Measurements from ENCODE around the gene CXCR4. TPM values are rescaled to one million over a fixed set of nuclear protein-coding genes. Genes with fewer than 3 reads are reported as not detected.
A peak's percentile ranks its signal among the peaks of the same experiment; 100 is the strongest.

Gene CXCR4
- total and polyA plus RNA-seq, 2 donors = 20.4 to 20.8 TPM

DNA sequence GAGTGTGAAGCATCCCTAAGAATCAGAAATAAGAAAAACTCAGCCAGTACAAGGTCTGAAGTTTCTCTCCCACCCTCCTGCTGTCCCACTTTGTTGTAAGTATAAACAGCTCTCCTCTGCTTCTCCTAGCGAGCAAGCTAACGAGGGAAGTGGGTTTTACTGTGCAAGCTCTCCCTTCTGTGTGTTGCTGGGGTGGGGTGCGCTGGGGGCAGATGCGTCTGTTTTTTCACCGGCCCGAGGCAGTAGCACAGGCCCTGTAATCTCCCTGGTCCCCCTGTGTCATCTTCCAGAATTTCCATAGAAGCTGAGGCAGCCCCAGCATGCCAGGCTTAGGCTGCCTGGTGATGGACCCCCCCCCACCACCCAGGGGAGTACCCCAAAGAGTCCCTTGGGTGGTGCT, 9.4 kb upstream of the CXCR4 start:
- Histone ChIP-seq H3K36me3 (ENCODE audit: insufficient read depth) (no peaks in the 10 kb centered on the region), H3K4me3 (ENCODE audit: low read depth, low read length) (no peak overlapping the region), H3K4me1 (ENCODE audit: insufficient read depth) (no peaks in the 10 kb centered on the region), H3K27ac (ENCODE audit: low read depth) (no peak overlapping the region)
- 86% methylated on average over 6 of the region's 6 CpGs for WGBS
- DNase-seq (ENCODE audit: extremely low spot score) = no peak

DNA sequence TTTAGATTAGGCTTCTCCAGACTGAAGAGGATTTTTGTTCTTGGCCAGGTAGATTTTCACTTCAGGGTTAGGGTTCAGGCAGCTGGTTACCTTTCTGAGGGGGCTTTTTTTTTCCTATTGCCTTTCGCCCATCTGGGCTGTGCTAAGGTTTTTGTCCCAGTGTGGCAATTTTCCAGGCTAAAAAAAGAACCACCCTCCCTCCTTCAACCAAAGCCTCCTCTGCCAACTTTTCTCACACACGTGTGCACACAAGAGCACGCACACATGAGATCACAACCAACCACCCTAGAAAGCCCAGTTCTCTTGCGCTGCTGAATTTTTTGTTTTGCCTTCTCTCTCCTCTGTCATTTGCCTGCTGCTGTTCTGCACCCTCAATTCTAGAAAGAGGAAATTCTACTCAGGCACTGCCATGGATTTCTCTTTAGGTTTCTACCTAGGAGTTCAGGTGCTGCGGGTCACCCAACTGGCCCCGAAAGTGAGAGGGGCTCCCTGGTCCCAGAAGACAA, 8.5 kb upstream of the CXCR4 start:
- DNase-seq (ENCODE audit: extremely low spot score) = no peak
- no peak overlapping the region for H3K27ac ChIP-seq (ENCODE audit: low read depth)
- no peak overlapping the region for H3K4me3 ChIP-seq (ENCODE audit: low read depth, low read length)
- H3K36me3 ChIP-seq (ENCODE audit: insufficient read depth) = no peaks in the 10 kb centered on the region
- no peaks in the 10 kb centered on the region for H3K4me1 ChIP-seq (ENCODE audit: insufficient read depth)
- WGBS = 64% methylated on average over 6 of the region's 6 CpGs

DNA sequence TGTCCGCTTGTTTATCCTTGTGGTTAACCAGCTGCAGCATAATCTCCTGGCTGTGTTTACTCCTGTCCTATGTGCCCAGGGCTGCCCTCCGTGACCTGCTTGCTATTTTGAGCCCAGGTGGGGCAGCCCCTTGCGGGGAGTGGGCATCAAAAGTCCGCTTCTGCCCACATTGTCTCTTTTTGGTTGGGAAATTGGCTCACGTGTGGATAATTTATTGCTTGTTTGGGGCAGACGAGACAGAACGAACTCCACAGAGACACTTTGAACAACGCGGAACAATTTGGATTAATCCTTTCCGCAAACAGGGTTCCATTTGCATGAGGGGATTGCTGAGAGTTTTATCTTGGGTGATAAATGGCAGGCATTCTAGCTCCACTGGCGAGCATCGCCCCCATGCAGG, 8.1 kb upstream of the CXCR4 start:
- DNase-seq (ENCODE audit: extremely low spot score) = no peak
- Histone ChIP-seq H3K4me1 (ENCODE audit: insufficient read depth) (no peaks in the 10 kb centered on the region), H3K4me3 (ENCODE audit: low read depth, low read length) (no peak overlapping the region), H3K27ac (ENCODE audit: low read depth) (no peak overlapping the region), H3K36me3 (ENCODE audit: insufficient read depth) (no peaks in the 10 kb centered on the region)
- 28% methylated on average over 12 of the region's 12 CpGs for WGBS

DNA sequence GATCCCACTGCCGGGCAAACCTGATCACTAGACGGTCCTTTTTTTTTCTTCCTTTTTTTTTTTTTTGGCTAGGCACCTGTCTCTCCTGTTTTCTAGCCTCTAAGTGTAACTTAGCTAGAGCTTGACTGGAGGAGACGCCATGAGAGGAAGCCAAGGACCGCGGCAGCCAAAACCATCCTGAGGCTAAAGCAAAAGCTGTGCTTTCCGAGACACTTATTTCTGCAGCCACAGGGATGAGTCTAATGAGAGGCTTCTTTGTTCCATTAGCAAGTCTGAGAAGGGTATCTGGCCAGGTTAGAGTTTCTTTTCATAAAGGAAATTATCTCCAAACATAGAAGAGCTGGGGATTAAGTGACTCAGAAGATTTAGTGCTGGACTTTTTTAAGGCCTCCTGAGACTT, 7.3 kb upstream of the CXCR4 start:
- DNase-seq (ENCODE audit: extremely low spot score) = no peak
- no peak overlapping the region for H3K27ac ChIP-seq (ENCODE audit: low read depth)
- H3K4me1 ChIP-seq (ENCODE audit: insufficient read depth) = no peaks in the 10 kb centered on the region
- H3K36me3 ChIP-seq (ENCODE audit: insufficient read depth) = no peaks in the 10 kb centered on the region
- H3K4me3 ChIP-seq (ENCODE audit: low read depth, low read length) = no peak overlapping the region
- WGBS = 51% methylated on average over 6 of the region's 6 CpGs

DNA sequence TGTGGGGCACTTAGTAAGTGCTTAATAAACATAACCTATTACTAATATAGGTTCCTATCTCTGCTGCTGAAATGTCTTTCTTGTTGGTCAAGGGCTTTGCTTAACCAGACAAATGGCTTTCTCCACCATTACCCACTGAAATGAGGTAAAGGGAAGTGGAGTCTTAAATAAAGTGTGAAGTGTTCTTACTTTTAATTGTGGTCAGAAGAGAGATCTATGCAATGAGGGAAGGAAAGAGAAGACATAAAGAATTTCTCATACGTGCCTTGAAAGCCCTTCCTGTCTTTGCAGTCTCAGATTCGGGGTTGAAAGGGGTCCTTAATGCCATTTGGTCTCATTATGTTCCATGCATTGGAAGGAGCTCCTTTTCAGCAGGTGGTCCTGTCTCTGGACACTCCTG, 6.9 kb upstream of the CXCR4 start:
- DNase-seq (ENCODE audit: extremely low spot score) = no peak
- Histone ChIP-seq H3K4me3 (ENCODE audit: low read depth, low read length) (no peak overlapping the region), H3K36me3 (ENCODE audit: insufficient read depth) (no peaks in the 10 kb centered on the region), H3K4me1 (ENCODE audit: insufficient read depth) (no peaks in the 10 kb centered on the region), H3K27ac (ENCODE audit: low read depth) (no peak overlapping the region)
- 75% methylated on average over 2 of the region's 2 CpGs for WGBS

DNA sequence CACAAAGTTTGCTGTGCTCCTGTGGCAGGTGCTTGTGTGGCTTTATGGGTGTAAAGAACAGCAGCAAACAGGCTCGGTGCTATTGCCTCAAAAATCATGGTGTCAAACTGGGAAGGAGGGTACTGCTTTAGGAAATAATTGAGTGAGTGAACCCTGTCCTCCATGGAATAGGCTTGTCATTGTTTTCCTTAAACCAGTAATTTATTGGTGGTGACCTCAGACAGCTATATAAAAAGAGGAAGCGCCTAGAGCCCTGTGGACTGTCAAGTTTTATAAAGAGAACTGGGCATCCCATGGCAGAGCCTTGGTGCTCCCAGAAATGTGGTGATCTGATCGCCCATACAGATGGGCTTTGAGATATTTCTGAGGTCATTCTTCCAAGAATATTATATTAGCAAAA, 4.7 kb upstream of the CXCR4 start:
- 52% methylated on average over 3 of the region's 3 CpGs for WGBS
- DNase-seq (ENCODE audit: extremely low spot score) = no peak
- H3K4me3 ChIP-seq (ENCODE audit: low read depth, low read length) = no peak overlapping the region
- no peaks in the 10 kb centered on the region for H3K36me3 ChIP-seq (ENCODE audit: insufficient read depth)
- no peaks in the 10 kb centered on the region for H3K4me1 ChIP-seq (ENCODE audit: insufficient read depth)
- H3K27ac ChIP-seq (ENCODE audit: low read depth) = no peak overlapping the region

DNA sequence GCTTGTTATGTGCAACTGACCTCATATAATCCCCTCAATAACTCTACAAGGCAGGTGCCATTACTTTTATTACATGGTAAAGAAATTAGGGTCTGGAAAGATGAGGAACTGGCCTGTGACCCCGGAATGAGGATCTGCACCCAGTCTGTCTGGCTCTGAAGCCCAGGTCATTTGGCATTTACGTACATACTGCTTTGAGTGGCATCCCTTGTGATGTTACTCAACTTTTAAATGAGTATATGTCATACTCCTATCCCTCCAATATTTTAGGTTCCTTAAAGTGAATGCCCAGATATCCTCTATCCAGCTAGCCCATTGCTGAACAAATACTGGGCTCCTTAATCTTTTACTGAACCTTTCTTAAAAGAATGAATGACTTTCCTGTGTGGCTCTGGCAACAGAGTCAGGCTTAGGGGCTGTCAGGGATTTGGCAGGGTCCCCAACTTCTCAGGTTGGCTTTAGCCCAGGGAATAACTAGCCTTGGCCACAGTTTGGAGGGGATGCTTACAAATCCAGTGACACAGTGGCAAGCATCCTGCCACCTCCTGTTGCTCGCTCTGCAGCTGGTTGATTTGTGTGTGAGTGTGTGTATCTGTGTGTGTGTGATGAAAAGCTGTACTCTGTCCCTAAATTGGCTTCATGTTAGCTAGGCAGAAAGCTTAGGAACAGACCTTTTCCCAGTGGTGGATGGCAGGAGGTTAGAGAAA, 3.4 kb upstream of the CXCR4 start:
- Histone ChIP-seq H3K4me3 (ENCODE audit: low read depth, low read length) (no peak overlapping the region), H3K4me1 (ENCODE audit: insufficient read depth) (no peaks in the 10 kb centered on the region), H3K36me3 (ENCODE audit: insufficient read depth) (no peaks in the 10 kb centered on the region), H3K27ac (ENCODE audit: low read depth) (no peak overlapping the region)
- no peak for DNase-seq (ENCODE audit: extremely low spot score)
- 94% methylated on average over 3 of the region's 3 CpGs for WGBS

DNA sequence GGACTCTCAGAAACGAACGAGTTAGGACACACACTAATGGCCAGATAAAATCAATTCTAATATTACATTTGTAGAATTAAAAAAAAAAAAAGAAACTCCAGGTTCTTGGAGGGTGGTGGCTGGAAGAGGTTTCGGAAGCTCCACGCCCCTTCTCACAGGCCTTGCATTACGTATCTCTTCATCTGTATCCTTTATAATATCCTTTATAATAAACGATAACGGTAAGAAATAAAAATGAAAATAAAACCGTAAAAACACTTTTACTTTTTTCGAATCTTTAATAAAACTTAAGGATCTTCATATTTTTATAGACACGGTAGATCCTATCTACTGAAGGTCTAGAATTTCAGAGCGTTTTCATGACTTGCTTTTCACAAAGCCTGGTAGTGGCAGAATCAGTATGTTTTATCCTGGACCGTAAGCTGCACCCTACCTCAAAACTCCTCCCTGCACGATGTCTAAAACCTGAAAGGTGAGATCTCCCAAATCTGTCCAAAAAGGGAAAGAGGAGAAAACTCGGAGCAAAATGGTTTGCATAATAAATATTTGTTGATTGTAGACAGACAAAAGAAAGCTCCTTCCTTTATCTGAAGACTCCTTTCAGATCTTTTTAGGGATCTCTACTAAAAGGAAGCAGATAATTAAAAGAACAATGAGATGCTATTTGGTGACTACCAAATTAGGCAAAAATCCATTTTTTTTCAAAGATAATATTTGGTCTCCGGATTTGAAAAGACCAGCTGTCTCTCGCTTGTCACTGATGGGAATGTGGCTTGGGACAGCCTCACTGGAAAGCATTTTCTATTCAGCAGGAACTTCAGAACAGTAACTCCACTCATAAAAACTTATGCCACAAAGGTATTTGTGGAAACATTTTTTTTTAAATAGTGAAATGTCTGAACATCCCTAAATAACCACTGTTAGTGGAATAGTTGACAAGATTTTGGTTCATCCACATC, 2.0 kb upstream of the CXCR4 start:
- WGBS = 51% methylated on average over 16 of the region's 16 CpGs
- Histone ChIP-seq H3K27ac (ENCODE audit: low read depth) (no peak overlapping the region), H3K4me3 (ENCODE audit: low read depth, low read length) (peak overlapping the region; percentile 54), H3K4me1 (ENCODE audit: insufficient read depth) (peaks cover 2% of the 10 kb centered on the region), H3K36me3 (ENCODE audit: insufficient read depth) (no peaks in the 10 kb centered on the region)
- DNase-seq (ENCODE audit: extremely low spot score) = no peak

DNA sequence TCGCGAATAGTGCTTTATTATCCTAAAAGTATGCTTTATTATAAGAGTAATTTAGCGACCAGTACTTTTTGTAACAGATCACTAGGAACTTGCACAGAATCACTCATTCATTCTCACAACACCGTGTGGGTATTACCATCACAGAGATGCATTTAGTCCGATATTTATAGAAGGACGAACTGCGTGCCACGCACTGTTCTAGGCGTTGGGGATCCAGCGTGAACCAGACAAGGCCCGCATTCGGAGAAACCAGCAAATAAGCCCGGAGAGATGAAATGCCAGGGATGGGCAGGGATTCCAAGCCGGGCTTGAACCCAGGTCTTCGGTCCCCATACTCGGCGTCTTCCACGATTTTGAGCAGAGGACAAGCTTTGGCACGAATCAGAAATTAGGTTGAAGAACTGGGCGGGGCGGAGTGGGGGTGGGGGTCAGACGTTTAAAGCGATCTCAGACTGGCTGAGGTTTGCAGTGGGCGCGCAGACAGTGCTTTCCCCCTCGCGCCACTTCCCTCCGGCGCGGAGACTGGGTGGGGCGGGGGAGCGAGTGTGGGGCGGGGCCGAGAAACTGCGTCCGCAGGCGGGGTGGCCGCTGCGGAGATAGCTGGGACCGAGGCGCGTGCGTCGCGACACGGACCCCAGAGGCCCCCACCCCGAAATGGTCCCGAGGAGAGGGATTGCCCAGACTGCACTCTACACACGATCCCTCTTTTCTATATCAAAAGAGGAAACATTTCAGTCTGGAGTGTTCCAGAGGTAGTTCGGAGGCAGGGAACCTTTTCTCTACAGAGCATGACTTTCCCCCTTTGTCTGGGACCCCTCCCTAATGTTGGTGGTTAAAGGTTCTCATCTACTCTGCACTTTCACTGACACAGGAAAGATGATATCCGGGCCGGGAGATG, 1.1 kb upstream of the CXCR4 start:
- WGBS = 2% methylated on average over 52 of the region's 52 CpGs

DNA sequence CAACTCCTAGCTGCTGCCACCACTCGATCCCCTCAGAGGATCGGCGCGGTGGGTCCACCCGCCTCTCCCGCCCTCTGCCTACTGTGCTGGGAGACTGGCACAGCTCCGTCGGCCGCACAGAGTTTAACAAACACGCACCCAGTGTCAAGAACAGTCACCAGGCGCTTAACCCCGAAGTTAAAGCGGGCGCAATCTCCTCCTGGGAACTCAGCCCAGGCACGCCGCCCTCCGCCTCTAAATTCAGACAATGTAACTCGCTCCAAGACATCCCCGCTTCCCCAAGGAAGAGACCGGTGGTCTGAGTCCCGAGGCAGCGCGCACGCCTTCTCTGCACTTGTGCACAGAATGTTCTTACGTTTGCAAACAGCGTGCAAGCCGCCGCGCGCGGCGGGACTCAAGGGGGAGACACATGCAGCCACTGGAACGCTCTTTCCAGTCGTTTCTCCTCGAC, 533 bp downstream of the CXCR4 start:
- DNase-seq (ENCODE audit: extremely low spot score) = no peak
- Histone ChIP-seq H3K36me3 (ENCODE audit: insufficient read depth) (no peaks in the 10 kb centered on the region), H3K4me3 (ENCODE audit: low read depth, low read length) (peak overlapping the region; percentile 54), H3K27ac (ENCODE audit: low read depth) (peak overlapping the region; percentile 58), H3K4me1 (ENCODE audit: insufficient read depth) (peaks cover 2% of the 10 kb centered on the region)
- under 1% methylated on average over 35 of the region's 35 CpGs for WGBS

More for the DNA sequence above, 1.1 kb upstream of the CXCR4 start:
- Histone ChIP-seq H3K36me3 (ENCODE audit: insufficient read depth) (no peaks in the 10 kb centered on the region), H3K27ac (ENCODE audit: low read depth) (no peak overlapping the region), H3K4me3 (ENCODE audit: low read depth, low read length) (peak overlapping the region; percentile 54), H3K4me1 (ENCODE audit: insufficient read depth) (peaks cover 2% of the 10 kb centered on the region)
- no peak for DNase-seq (ENCODE audit: extremely low spot score)

DNA sequence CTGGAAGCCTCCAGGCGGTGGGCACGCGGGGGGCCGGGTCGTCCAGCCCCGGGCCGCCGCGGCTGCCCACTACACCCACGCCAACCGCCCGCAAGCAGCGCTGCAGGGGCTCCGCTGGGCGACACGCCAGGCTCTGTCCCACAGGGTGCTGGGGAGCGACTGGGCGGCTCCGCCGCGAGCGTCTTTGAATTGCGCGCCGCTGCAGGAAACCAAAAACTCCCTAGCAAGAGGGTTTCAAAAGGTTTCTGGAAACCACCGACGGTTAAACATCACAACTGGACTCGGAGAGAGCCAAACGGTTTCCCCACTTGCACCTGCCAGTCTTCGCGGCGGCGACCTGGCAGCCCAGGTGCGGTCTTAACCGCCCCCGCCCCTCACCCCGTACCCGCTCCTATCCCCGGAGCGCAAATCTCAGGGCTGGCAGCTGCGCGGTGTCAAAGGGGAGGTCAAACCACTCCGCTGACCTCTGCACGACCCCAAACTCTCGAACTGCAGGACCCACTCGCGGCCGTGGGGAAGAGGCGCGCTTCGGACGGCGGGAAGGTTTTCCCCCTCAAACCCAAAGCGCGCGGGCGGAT, 1.0 kb downstream of the CXCR4 start:
- H3K4me1 ChIP-seq (ENCODE audit: insufficient read depth) = peaks cover 2% of the 10 kb centered on the region
- under 1% methylated on average over 57 of the region's 57 CpGs for WGBS
- no peaks in the 10 kb centered on the region for H3K36me3 ChIP-seq (ENCODE audit: insufficient read depth)
- H3K4me3 ChIP-seq (ENCODE audit: low read depth, low read length) = peak overlapping the region; percentile 54
- peak overlapping the region; percentile 58 for H3K27ac ChIP-seq (ENCODE audit: low read depth)
- DNase-seq (ENCODE audit: extremely low spot score) = no peak

DNA sequence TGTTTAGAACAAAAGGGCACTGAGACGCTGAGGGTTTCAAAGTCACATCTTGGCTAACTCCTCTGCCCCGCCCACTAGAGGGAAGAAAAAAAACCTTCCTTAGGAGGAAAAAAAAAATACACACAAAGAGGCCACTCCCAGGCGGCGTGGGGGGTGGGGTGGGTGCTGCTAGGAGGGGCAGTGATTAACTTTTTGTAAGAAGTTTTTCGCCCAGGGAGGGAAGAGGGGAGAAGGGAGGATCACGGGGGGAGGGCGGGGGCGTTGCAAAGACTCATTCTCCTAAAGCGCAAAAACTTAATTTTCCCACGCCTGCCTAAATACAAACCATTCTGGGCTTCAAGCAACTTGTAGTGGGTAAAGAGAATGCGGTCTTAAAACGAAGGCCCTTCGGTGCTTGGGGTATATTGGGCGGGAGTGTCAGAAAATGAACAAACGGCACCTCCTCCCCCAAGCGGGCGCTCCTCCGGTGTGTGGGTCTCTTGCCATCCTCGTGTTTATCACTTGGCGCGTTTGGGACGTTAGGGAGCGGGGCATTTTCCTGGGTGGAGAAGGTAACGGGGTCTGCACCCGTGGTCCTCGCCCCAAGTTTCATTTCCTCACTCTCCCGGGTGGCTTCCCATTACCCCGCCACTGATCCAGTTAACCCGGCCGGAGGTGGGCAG, 1.7 kb downstream of the CXCR4 start:
- no peaks in the 10 kb centered on the region for H3K36me3 ChIP-seq (ENCODE audit: insufficient read depth)
- peak overlapping the region; percentile 54 for H3K4me3 ChIP-seq (ENCODE audit: low read depth, low read length)
- no peak for DNase-seq (ENCODE audit: extremely low spot score)
- 2% methylated on average over 30 of the region's 30 CpGs for WGBS
- H3K27ac ChIP-seq (ENCODE audit: low read depth) = no peak overlapping the region
- H3K4me1 ChIP-seq (ENCODE audit: insufficient read depth) = peaks cover 2% of the 10 kb centered on the region
